HG03139 (cell line): ENCODE measurements around the gene SLC39A1.

ENCODE experiments used
- ATAC-seq: cut with Tn5 transposase; IDR thresholded peaks from one replicate; pipeline ENCODE4 v1.9.1; 2021; ENCODE audit not compliant: unreplicated experiment

The SLC39A1 gene

DNA sequence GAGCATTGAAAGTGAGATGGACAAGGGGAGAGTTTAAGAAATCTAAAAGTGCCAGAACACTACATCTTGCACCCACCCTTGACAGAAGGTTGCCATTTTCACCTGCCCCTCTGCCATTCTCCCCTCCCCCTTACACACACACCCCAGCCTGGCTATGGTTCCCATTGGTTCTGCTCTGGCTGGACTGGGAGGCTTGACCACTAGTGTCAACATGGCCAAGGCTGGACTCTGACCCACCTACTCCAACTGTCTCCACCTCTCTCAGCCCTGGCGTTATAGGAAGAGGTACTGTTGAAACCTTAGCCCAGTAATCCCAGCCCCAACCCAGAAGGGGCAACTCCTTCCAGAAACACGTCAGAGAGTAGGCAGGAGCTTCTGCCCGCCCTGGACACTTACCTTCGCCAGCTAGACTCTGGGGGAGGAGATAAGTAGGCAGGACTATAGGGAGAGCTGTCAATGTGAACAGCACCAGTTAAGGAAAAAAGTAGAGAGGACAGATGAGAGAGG lies 9.4 kb downstream of the SLC39A1 start:
- ATAC-seq: no peak

- no peak for ATAC-seq
These were observed 11.5 kb downstream of the SLC39A1 start for GRCh38 chr1:153951801-153952200.

DNA sequence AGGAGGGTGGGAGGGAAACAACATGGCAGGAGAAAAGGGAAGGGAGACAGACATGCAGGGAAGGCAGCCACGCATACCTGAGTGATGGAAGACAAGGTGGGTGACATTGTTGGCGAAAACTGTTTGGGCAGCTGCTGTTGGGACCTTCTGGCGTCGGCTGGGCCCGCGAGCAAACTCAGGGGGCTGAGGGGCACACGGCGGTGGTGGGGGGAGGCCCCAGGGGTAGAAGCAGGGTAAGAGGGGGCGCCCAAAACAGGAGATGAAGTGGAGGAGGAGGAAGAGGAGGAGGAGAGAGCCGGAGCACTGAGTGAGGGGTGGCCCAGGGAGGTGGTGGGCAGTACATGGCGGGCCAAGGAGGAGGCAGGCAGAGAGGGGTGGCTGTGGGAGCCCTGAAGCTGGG lies 12.2 kb downstream of the SLC39A1 start:
- no peak for ATAC-seq

DNA sequence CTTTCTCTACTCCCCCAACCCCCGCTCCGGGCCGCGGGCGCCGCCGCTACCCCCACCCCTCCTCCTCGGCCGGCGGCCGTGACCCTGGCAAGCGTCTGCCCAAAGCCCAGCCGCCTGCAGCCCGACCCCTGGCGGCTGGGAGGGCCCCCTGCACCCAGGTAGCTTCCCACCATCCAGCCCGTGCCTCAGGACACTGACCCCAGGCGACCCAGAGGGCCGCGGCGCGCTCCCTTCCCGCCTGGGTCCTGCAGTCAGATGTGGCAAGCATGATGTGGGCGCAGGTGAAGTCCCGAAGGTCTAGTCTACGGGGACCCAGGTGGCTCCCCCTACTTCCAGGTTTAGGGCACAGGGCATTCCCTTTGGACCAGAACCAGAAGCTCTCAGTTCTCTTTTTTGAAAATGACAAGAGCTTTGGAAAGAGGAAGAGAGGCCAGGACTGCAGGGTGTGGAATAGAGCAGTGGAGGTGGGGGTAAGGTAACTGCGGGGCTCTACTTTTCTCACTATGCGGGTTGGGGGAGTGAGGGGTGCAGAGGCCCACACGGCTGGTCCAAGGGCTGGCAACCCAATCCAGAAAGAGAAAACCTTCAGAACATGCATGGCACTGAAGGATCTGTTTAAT lies 16.6 kb downstream of the SLC39A1 start, which contains the start of gene DENND4B:
Gene DENND4B, minus strand, starts transcription at position 97 of the 620 bp plus-strand sequence. CDS start 2,344 bp downstream, outside the sequence.
- ATAC-seq: peak; percentile 48

GRCh38 chr1:153945795-153946621 lies 17.3 kb downstream of the SLC39A1 start:
- ATAC-seq: peak; percentile 52

DNA sequence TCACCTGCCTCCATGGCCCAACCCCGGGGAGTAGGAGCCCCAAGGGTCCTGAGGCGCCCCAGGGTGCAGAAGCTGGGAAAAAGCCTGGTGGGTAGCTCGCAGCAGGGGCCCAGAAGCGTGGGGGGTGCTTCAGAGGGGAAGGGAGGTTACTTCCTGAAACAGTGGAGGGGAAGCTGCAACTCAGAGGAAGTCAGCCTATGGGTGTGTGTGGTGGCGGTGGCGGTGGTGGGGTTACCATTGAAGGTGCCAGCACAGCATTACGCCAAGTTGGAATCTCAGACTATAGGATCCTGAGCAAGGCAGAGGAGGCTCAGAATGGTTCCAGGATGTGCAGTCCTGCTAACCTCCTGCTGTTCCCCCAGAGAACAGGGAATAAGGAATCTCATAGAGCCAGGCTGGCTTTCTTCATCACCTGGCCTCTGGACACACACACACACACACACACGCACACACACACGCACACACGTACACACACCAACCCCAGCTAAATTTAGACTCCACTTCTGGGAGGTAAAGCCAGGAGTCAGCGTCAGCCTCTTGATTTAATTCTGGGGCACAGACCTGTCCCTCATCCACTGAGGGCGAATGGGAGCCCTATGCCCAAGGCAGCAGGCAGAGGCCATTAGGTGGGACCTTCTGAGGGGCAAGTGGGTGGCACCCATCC lies 18.1 kb downstream of the SLC39A1 start:
- ATAC-seq: no peak

DNA sequence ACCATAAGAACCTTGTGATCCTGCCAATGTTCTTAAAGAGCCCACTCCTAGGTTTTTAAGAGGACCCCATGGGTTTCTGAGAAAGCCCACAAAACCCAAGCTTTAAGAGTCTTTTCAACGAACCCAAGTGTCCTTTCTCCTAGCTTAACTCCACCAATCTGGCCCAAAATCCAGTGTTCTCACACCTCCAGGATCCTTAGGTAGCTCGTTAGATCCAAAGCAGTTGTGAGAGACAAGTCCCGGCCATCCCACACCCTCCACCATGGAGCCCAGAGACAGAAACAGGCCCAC lies 18.6 kb downstream of the SLC39A1 start:
- ATAC-seq: no peak

GRCh38 chr1:153944005-153944826 lies 19.1 kb downstream of the SLC39A1 start:
- no peak for ATAC-seq

- no peak for ATAC-seq
These were observed 20.4 kb downstream of the SLC39A1 start for GRCh38 chr1:153942766-153943549.

DNA sequence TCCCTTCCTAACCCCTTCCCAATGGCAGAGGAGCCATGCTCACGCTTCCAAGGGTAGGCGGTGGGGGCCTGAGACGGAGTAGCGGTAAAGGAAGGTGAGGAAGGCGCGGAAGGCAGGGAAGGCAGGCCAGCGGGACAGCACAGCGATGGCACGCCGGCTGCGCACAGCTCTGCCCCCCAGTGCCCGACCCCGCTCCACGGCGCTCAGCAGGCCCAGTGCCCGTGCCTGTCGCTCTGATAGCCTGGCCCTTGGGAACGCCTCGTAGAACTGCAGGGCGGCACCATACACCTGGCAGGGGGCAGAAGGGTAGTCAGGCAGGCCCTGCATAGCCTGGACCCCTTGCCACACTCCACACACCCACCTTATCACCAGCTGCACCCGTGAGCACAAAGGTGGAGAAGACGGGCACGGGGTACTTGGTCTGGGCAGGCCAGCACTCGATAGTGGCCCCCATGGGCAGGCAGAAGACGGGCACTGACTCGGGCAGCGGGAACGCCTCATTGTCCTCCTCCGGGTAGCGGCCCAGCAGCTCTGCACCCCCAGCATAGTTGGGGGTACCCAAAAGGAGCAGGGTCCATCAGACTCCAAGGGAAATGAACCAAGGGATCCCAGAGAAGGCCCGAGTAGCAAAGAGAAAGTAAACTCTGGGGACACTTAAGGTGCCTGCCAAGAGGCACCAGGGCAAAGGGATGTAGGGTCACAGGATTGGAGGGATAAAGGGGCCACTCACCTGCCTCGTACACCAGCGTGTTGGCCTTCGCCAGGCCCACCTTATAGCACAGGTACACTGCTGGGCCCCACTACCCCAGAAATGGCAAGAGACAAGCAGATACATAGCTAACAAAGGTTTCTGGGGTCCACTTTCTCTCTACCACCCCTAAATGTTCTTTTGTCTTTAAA lies 21.3 kb downstream of the SLC39A1 start:
- ATAC-seq: no peak

DNA sequence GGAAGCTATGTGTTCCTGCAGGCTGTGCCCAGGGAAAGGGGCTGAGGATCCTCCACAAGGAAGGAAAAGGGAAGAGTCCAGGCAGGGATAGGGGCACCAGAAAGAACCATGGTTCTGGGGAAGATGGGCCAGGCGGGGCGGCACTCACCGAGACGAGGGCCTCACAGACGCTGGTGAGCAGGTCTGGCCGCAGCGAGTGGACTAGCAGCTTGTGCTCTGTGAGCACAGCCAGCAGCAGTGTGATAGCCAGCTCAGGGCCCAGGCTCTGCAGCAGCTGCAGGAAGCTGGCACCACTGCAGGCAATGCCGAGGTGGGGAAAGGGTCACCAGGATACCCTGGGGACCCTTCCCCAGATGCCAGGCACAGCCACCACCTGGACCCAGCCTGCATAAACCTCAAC lies 22.6 kb downstream of the SLC39A1 start:
- no peak for ATAC-seq

DNA sequence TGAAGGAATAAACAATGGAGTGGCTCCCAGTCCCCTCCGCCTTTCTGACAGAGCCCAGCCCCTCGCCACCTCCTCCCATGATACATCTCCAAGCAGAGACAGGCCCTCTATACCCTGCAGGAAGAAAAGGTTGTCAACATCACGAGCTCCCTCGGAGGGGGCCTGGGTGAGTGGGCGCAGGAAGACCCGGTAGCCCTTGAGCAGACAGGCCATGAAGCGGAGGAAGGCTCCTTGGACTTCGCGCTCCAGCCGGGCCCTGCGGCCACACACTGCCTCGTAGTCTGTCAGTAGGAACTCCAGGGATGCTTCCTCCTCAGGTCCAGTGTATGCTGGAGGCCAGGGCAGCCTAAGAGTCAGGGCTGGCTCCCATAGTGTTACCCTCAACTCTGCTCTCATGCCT lies 23.9 kb downstream of the SLC39A1 start:
- no peak for ATAC-seq

DNA sequence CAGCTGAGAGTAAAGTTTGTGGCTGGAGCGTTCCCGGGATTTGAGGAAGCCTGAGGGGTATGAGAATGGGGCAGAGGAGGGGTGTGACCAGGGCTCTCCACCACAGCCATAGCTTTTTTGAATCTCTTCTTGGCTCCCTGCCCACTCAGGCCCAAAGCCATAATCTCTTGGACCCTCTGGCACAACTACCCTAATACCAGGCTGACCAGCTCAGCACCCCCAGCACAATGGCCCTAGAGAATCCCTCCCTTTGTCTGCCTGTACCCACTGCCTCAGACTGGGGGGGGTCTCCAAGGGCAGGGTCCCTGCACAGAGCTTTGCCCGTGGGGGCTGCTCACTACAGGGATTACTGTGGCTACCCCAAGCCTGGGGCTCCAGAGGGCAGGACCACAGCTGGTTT lies 24.3 kb downstream of the SLC39A1 start:
- no peak for ATAC-seq

DNA sequence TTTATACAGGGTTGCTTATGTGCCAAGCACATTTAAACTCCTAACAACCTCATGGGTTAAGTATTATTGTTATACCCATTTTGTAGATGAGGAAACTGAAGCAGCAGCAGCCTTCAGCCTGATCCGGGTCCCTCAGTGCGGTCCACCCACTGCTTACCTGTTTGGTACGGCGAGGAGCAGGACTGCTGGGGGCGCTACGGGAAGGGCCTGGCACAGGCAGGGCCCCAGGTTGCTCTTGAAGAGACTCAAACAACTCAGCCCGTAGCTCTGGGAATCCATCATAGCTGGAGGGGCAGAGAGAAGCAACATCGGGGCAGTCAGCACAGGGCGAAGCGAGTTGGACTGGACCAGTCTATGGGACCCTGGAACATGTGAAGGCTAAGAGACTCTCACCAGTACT lies 26.0 kb downstream of the SLC39A1 start:
- ATAC-seq: no peak

DNA sequence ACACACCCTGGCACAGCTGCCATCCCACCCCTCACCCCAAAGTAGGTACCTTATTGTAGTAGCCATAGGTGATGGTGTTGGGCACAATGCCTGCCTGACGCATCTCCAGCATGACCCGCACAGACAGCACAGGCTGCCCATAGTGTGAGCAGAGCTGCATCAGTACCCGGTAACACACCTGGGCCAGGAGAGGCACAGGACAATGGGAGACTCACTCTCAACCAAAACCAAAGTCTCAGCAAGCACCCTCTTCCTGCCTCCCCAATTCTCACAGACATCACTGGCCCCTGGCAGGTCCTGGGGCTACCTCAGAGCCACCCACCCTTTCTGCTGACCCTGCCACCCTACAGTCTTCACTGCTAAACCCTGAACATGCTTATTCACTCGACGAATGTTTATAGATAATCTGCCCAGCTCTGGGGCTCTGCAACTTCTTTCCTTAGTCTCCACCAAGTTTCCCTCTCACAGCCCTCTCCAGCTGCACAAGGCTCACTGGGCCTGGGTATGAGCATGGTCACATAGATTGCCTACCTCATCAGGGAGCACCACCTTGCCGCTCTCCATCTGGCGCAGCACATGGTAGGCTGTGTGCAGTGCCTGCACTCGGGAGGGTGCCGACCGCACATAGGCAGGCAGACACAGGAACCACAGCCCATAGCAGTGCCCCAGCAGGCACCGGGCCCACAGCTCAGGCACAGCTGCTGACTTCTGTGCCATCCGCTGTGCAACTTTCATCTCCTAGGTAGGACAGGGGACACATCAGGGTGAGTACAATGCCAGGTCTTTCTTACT lies 27.1 kb downstream of the SLC39A1 start:
- ATAC-seq: no peak

DNA sequence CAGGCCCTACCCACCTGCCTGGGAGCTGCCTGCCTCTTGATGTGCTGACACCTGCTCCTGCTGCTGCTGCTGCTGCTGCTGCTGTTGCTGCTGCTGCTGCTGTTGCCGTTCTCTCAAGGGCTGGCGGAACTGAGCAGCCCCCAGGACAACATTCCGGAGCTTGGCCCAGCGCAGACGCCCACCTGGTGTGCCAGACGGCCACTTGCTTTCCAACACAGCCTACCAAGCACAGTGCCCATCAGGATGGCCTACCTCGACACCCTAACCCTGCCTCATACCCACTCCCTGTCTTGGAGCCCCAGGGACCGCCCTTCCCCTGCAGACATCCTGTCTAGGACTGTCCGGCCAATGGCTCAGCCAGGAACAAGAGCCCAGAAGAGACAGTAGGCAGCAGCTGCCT lies 28.6 kb downstream of the SLC39A1 start:
- no peak for ATAC-seq

GRCh38 chr1:153933955-153934354 lies 29.4 kb downstream of the SLC39A1 start:
- ATAC-seq: no peak

DNA sequence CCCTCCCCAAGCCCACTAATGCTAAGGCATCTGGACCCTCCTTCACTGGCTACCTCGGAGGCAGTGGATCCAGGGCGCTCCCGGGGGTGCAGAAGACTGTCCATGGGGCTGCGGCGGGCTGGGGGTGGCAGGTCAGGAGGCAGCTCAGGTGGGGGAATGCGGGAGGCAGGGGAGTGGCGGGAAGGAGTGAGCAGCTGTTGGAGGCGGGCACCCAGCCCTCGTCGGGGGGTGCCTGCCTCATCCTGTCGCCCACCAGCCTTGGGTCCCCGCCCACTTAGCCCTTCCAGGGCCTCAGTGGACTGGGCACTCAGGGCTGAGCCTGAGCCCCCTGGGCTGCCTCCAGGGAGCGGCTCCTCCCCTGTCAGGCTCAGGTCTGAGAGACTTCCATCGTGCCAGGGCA lies 29.9 kb downstream of the SLC39A1 start:
- no peak for ATAC-seq
